Mononuclear cell (primary cell): ENCODE measurements around the gene TBC1D4. TPM values are rescaled to one million over a fixed set of nuclear protein-coding genes. Genes with fewer than 3 reads are reported as not detected.

Source experiments
- H3K27me3 ChIP-seq: 2 replicates; pipeline ENCODE4 v1.6.0; 2011; ENCODE audit warnings: low read length, control low read depth; ENCODE audit not compliant: insufficient read depth
- H3K4me1 ChIP-seq: 2 replicates; pipeline ENCODE4 v1.5.1; 2011; ENCODE audit warnings: mild to moderate bottlenecking, low read length, control low read depth; ENCODE audit not compliant: insufficient read depth
- H3K4me3 ChIP-seq: 2 replicates; pipeline ENCODE4 v1.5.1; 2011; ENCODE audit warnings: mild to moderate bottlenecking, low read length, moderate library complexity
- H3K9me3 ChIP-seq: 2 replicates; pipeline ENCODE4 v1.5.1; 2011; ENCODE audit warnings: low read depth, mild to moderate bottlenecking, control low read depth, low read length
- total RNA-seq: library from RNA; depleted of rRNA; stranded (reverse); fragments of >200 nt; gene quantifications from one replicate; pipeline ENCODE4 v1.2.3, GENCODE V29; 2012

TBC1D4 gene
- total RNA-seq, 1 donor: 34.5 TPM

DNA sequence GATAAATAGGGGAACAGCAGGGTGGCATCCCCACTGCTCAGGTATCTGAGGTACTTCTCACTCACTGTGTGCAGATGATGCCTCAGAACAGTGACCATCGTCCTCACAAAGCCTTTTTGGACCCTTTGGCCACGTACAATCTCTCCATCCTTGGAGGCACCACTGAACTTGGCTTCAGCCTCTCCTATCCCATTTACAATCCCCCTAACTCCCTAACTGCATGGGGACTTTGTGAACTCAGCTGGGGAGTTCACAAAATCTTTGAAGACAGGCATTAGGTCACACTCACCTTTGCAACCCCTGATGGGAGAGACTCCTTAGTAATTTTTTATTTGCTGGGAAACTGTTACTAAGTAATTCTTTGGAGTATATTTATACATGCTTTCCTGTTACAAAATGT, 60.8 kb downstream of the TBC1D4 start:
- H3K27me3 ChIP-seq: no peaks in the 10 kb centered on the region
- no peaks in the 10 kb centered on the region for H3K9me3 ChIP-seq
- H3K4me3 ChIP-seq: no peak overlapping the region
- peaks cover 26% of the 10 kb centered on the region for H3K4me1 ChIP-seq

DNA sequence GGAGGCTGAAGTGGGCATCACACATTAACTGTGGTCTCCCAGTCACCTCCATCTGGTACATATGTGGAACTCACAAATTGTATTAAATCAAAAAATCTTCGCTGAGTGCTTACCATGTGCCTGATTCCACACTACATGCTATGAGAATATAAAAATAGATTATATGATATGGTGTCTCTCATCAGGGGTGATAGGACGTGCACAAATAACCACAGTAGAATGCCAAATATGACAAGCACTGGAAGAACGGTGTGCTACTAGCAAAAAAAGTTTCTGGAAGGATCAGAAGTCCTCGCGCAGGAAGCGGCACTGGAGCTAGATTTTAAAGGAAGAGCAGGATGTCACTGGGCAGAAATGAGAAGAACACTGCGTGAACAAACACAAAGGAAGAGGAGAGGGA, 62.3 kb downstream of the TBC1D4 start:
- no peaks in the 10 kb centered on the region for H3K27me3 ChIP-seq
- H3K4me1 ChIP-seq: peaks cover 26% of the 10 kb centered on the region
- no peak overlapping the region for H3K4me3 ChIP-seq
- no peaks in the 10 kb centered on the region for H3K9me3 ChIP-seq

DNA sequence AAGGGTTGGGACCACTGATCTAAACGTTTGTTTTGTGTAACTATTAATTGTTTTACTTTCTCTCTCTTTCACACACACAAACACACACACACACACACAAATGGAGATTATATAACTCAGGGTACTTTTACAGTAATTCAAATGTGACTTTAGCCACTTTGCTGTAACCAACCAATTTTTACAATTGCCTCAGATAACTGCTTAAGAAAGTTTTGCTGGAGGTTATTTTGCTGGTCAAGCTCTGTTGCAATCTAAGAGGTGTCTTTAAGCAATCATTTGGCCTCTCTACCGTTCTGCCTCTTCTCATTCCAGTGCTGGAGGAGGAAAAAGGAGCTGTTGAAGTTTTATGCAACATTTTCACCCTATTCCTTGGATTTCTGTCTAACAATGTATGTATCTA, 63.0 kb downstream of the TBC1D4 start:
- H3K4me1 ChIP-seq: peaks cover 26% of the 10 kb centered on the region
- no peaks in the 10 kb centered on the region for H3K27me3 ChIP-seq
- no peaks in the 10 kb centered on the region for H3K9me3 ChIP-seq
- H3K4me3 ChIP-seq: no peak overlapping the region

DNA sequence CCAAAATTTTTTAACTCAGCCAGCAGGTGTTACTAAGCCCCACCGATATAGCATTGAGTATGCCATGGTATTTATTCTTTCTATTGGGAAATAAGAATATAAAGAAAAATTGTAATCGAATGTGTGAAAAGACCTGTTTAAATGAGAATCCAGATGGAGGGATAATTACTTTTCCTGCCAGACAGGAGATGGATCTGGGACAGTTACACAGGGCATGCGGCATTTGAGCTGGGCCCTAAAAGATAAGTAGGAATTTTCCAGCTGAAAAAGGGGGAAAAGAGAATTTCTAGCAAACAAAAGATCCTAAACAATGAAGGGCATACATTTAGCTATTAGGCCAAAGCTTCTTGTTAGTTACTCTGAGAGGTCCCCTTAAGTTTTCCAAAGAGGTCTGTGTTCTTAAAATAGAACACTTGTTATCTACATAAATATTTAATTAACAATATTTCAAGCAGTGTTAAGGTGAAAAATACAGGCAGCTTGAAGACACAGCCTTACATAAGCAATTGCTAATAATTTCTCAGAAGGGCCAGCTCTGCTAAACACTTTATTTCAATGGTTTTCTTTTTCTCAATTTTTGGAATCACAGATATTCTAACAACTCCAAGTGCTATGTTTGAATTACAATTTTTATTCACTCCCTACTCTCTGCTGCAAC, 63.7 kb downstream of the TBC1D4 start:
- H3K4me3 ChIP-seq: no peak overlapping the region
- no peaks in the 10 kb centered on the region for H3K27me3 ChIP-seq
- H3K9me3 ChIP-seq: no peaks in the 10 kb centered on the region
- peaks cover 26% of the 10 kb centered on the region for H3K4me1 ChIP-seq

- Histone ChIP-seq H3K4me1 (peaks cover 26% of the 10 kb centered on the region), H3K27me3 (no peaks in the 10 kb centered on the region), H3K9me3 (no peaks in the 10 kb centered on the region), H3K4me3 (no peak overlapping the region)
Observed at GRCh38 chr13:75417656-75418055, 64.3 kb downstream of the TBC1D4 start.

DNA sequence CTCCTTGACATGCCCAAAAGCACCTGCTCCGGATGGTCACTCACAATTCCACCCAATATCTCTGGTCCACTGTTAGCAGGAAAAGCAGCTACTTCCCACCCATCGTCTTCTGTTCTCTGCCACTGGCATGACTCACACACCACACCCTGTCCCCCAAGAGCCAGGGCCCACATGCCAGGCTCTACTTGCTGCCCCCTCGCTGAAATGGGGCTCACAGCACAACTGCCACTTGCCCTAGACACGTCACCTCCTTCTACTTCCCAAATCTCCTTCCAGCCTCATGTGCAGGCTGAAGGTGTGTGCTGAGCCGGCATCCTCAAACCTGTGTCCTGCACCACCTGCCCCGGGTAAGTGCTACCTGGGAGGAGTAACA, 65.0 kb downstream of the TBC1D4 start:
- no peak overlapping the region for H3K4me3 ChIP-seq

GRCh38 chr13:75416327-75417011, 65.5 kb downstream of the TBC1D4 start:
- Histone ChIP-seq H3K4me3 (no peak overlapping the region), H3K9me3 (no peaks in the 10 kb centered on the region), H3K4me1 (peaks cover 22% of the 10 kb centered on the region), H3K27me3 (no peaks in the 10 kb centered on the region)

More for the DNA sequence above, 65.0 kb downstream of the TBC1D4 start:
- Histone ChIP-seq H3K9me3 (no peaks in the 10 kb centered on the region), H3K27me3 (no peaks in the 10 kb centered on the region), H3K4me1 (peaks cover 25% of the 10 kb centered on the region)

DNA sequence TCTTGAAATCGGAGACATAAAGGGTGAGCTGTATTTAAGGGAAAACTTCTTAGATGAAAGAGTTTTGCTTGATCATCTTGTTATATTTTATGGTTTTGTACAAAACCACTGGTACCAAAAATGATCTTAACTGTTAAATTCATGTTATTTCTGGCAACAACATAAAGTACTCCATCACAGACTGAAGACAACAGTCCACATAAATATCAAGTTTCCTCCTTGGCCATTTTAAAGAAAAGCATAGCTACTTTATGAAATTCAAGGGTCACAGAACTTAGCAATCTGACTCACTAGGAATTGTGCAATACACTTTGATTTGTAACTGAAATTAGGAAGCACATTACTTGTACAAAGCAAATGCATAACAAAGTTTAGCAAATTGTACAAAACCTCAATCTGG, 66.3 kb downstream of the TBC1D4 start:
- Histone ChIP-seq H3K9me3 (no peaks in the 10 kb centered on the region), H3K4me1 (peaks cover 22% of the 10 kb centered on the region), H3K4me3 (no peak overlapping the region), H3K27me3 (no peaks in the 10 kb centered on the region)

DNA sequence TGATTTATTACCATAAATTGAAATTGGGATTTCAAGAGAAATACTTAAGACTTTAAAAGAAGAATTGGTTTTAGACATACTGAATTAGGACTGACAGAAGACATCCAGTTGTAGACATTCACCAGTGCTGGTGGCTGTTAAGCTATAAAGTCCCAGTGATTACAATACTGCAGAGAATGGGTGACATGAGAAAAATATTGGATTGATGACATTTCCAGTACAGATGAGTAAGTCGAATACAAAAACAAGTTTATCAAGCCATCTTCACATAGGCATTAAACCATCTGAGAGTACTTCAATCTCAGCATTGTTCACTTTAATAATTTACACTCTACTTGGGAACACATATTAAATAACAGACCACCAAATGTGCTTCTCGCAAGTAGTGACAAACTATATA, 66.8 kb downstream of the TBC1D4 start:
- peaks cover 22% of the 10 kb centered on the region for H3K4me1 ChIP-seq
- no peak overlapping the region for H3K4me3 ChIP-seq

DNA sequence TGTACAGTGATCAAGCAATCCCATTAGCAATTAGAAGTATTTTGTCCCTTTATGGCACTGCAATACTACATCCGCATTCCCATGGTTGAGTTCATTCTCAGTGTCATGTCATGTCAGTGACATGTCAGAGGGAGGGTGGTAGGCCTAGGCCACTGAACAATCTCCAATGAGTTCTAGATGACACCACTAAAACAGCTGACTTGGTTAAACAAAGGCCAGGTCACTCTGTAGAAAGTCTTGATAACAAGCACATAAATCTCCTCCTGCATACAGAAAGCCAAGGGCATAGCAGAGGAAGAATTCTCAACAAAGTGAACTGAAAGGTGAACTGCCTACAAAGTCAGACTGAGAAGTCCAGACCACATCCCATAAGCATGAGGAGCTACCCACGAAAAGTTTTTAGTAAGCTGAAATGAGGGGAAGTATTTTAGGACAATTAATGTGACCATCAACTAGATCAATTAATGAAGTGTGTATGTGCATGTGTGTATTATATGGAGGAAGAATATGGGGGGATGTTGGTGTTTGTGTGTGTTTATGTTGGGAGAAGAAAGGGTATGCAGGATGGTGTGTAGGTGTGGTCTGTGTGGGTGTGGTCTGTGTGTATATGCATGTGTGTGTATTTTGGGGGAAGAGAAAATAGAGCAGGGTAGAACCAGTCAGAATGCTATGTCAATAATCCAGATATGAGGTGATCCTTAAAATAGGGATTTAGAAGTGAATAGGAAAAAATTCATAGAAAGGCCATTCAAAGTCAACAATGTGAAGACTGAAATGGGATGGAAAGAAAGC, 67.7 kb downstream of the TBC1D4 start:
- H3K4me3 ChIP-seq: no peak overlapping the region
- peaks cover 22% of the 10 kb centered on the region for H3K4me1 ChIP-seq
- no peaks in the 10 kb centered on the region for H3K27me3 ChIP-seq
- H3K9me3 ChIP-seq: no peaks in the 10 kb centered on the region

More for the DNA sequence above, 66.8 kb downstream of the TBC1D4 start:
- H3K9me3 ChIP-seq: no peaks in the 10 kb centered on the region
- H3K27me3 ChIP-seq: no peaks in the 10 kb centered on the region

- Histone ChIP-seq H3K27me3 (no peaks in the 10 kb centered on the region), H3K9me3 (no peaks in the 10 kb centered on the region), H3K4me3 (no peak overlapping the region), H3K4me1 (peaks cover 9% of the 10 kb centered on the region)
Observed at GRCh38 chr13:75411924-75412537, 69.9 kb downstream of the TBC1D4 start.

GRCh38 chr13:75410207-75410606, 71.8 kb downstream of the TBC1D4 start:
- no peaks in the 10 kb centered on the region for H3K4me1 ChIP-seq

DNA sequence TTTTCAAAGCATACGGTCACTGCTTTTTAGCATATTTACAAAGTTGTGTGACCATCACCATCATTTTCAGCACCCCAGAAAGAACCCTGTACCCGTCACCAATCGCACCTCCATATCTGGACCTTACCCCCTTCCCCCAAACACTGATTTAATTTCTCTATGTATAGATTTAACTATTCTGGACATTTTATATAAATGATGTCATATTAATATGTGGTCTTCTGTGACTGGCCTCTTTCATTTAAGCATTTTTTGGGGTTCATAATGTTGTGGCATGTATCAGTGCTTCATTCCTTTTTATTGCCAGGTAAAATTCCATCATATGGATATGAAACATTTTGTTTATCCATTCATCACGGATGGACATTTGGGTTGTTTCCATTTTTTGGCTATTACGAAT, 74.0 kb downstream of the TBC1D4 start:
- Histone ChIP-seq H3K4me3 (no peak overlapping the region), H3K4me1 (no peaks in the 10 kb centered on the region), H3K27me3 (no peaks in the 10 kb centered on the region), H3K9me3 (no peaks in the 10 kb centered on the region)

More at GRCh38 chr13:75410207-75410606, 71.8 kb downstream of the TBC1D4 start:
- Histone ChIP-seq H3K27me3 (no peaks in the 10 kb centered on the region), H3K9me3 (no peaks in the 10 kb centered on the region), H3K4me3 (no peak overlapping the region)

DNA sequence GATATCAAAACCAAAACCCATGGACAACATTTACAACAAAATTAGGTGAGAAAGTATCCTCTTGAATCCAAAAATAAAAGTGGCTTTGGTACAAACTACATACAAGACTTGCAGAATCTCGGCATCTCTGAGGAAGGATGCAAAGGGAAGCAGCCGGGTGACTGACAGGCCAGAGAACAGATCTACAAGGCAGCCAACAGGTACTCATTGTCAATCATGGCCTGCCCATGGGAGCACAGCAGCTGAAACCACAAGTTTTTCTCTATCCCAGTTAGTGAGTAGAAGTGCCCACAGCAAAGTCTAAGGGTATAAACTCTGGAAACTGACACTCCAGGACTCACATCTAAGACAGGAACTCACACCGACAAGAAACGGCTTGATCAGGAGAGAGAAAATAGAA, 74.5 kb downstream of the TBC1D4 start:
- Histone ChIP-seq H3K9me3 (no peaks in the 10 kb centered on the region), H3K4me1 (no peaks in the 10 kb centered on the region), H3K4me3 (no peak overlapping the region), H3K27me3 (no peaks in the 10 kb centered on the region)
